SU-DHL-6 (cell line): Measurements from ENCODE around the gene MAPK8IP1.

ENCODE experiments used
- CTCF ChIP-seq: fragments of 200-600 bp; sonication (generic); IDR thresholded peaks from one replicate; pipeline ENCODE4 v1.5.1; 2017; ENCODE audit warnings: antibody characterized with exemption, mild to moderate bottlenecking, low read length, moderate library complexity; ENCODE audit not compliant: insufficient read depth, poor library complexity, severe bottlenecking
- EZH2phosphoT487 ChIP-seq: fragments of 200-600 bp; sonication (generic), shearing (Covaris generic); conservative IDR thresholded peaks from 2 replicates; pipeline ENCODE4 v1.6.1; 2018; ENCODE audit warnings: mild to moderate bottlenecking, antibody characterized with exemption, low read length, moderate library complexity, mixed read lengths

- TF ChIP-seq CTCF (no peak), EZH2phosphoT487 (no peak)
These were observed 45.6 kb downstream of the MAPK8IP1 start for GRCh38 chr11:45930951-45931570.
